ENCODE results near the gene CTNNBIP1.
"Not testable (repeated sequence)": the region's sequence is repeated elsewhere in the genome, so short reads cannot be mapped to it uniquely, and the experiment has no call there.

The CTNNBIP1 gene, protein sequence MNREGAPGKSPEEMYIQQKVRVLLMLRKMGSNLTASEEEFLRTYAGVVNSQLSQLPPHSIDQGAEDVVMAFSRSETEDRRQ

DNA sequence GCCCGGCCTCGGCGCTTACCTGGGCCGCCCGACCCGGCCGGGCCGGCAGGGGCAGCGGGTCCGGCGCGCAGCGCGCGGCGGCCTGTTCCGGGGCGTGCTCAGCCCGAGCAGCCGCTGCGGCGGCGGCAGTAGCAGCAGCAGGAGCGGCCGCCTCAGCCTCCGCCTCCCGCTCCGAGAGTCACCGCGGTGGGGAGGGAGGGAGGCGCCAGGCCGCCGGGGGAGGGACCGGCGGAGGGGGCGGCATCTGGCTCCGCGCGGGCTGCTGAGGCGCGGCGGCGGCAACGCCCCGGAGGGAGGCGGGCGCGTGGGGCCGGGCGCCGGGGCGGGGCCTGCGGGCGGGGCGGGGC is at the start of gene CTNNBIP1:
Gene CTNNBIP1 (minus strand): TSS at position 194 of the 347 bp plus-strand sequence. CDS start 38,205 bp downstream, outside the sequence.
- Mint-ChIP-seq H3K9me3 (no peaks in the 10 kb centered on the region), H3K4me1 (ENCODE audit: low read depth) (peaks cover 26% of the 10 kb centered on the region), H3K4me3 (peak within 1 kb of the TSS; percentile 98), H3K36me3 (ENCODE audit: low read depth) (no peaks in the 10 kb centered on the region), H3K27ac (peak within 1 kb of the TSS; percentile 96), H3K27me3 (ENCODE audit: low read depth) (no peaks in the 10 kb centered on the region)
- no peak for DNase-seq (ENCODE audit: low spot score)

DNA sequence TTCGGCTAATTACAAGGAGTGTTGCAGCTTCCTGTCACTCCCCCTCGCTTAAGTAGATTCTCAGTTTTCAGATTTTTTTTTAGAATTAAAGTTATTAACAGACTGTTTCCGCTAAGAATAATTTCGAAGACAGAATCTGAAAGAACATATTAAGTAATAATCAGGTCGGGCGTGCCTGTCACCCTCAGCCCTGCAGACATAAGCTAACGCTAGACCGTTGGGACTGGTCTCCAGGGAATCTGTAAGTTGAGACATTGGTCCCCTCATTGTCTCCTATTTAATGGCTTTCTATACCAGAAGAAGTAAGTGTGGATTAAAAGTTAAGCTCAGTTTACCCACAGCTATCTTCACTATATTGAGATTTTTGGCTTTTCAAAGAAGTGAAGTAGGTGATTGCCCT is 47.7 kb upstream of the CTNNBIP1 start:
- no peaks in the 10 kb centered on the region for H3K36me3 Mint-ChIP-seq (ENCODE audit: low read depth)
- no peaks in the 10 kb centered on the region for H3K27me3 Mint-ChIP-seq (ENCODE audit: low read depth)
- no peak for DNase-seq (ENCODE audit: low spot score)
- H3K4me1 Mint-ChIP-seq (ENCODE audit: low read depth): no peaks in the 10 kb centered on the region
- no peak overlapping the region for H3K4me3 Mint-ChIP-seq
- H3K9me3 Mint-ChIP-seq: no peaks in the 10 kb centered on the region
- no peak overlapping the region for H3K27ac Mint-ChIP-seq

DNA sequence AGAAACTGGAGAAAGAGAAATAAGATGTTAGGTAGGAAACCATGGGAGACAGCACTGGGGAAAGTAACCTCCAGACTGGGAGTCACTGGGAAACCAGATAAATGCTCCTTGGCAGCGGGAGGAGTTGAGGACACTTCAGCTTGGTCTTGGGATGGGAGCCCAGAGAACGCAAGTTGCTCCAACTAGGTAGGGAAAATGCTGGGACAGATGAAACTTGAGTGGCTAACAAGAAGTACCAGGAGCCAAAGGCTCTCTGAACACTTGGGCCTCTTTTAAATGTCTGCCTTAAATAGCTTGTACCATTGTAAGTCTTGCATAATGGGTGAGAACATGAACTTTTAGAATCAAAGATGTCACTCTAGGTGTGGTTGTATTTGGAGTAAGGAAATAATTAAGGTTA is 36.2 kb upstream of the CTNNBIP1 start:
- Mint-ChIP-seq H3K4me3 (no peak overlapping the region), H3K27me3 (ENCODE audit: low read depth) (no peaks in the 10 kb centered on the region), H3K27ac (no peak overlapping the region)

DNA sequence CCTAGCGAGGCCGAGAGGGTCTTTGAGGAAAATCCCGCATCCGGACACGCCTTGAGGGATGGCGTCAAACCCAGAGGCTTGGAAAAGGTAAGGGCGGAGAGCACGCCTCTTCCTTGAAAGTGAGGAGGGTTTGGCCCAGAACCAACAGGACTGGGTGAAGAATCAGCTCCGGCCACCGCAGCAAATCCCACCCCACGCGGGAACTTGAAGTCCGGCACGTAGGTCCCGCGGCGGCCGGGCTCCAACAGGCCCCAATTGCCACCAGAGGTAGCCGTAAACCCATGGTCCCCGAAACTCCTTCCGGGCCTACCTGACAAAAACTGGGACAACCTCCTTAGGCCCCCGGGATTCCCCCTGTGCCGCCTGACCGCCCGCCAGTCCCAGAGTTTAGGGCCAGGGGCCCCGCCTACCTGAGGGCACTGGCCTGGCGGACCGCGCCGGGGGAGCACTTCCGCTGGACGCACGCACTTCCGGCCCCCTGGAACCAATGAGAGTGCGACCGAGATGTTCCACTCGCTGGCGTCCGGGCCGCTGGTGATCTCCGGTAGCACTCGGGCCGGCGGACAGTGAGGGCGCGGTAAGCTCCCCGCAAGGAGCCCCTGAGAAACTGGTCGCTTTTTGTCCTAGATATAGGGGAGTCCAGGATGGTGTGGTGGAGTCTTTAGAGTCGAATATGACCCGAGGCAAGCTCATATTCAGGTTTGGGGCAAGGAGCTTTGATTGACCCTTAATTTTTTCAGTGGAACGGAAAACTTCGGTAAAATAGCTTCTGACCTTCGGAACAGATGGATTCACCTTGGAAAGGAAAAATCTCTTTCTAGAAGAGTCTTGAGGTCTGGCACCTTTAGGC is 33.1 kb upstream of the CTNNBIP1 start, which contains the start of the genes LZIC and NMNAT1:
Gene LZIC (minus strand): TSS at position 453 of the 850 bp plus-strand sequence. CDS start 6,772 bp downstream, outside the sequence.
Gene NMNAT1 (plus strand): TSS at position 537 of the 850 bp plus-strand sequence. CDS start 28,599 bp downstream, outside the sequence.
- Mint-ChIP-seq H3K4me3 (peak within 1 kb of the TSS; percentile 99), H3K9me3 (no peaks in the 10 kb centered on the region), H3K36me3 (ENCODE audit: low read depth) (peaks cover 8% of the 10 kb centered on the region), H3K27ac (peak within 1 kb of the TSS; percentile 96), H3K4me1 (ENCODE audit: low read depth) (peaks cover 11% of the 10 kb centered on the region), H3K27me3 (ENCODE audit: low read depth) (no peaks in the 10 kb centered on the region)
- DNase-seq (ENCODE audit: low spot score): peak; percentile 93

More for the DNA sequence above, 36.2 kb upstream of the CTNNBIP1 start:
- Mint-ChIP-seq H3K36me3 (ENCODE audit: low read depth) (peaks cover 2% of the 10 kb centered on the region), H3K9me3 (no peaks in the 10 kb centered on the region), H3K4me1 (ENCODE audit: low read depth) (peaks cover 16% of the 10 kb centered on the region)
- DNase-seq (ENCODE audit: low spot score): no peak

DNA sequence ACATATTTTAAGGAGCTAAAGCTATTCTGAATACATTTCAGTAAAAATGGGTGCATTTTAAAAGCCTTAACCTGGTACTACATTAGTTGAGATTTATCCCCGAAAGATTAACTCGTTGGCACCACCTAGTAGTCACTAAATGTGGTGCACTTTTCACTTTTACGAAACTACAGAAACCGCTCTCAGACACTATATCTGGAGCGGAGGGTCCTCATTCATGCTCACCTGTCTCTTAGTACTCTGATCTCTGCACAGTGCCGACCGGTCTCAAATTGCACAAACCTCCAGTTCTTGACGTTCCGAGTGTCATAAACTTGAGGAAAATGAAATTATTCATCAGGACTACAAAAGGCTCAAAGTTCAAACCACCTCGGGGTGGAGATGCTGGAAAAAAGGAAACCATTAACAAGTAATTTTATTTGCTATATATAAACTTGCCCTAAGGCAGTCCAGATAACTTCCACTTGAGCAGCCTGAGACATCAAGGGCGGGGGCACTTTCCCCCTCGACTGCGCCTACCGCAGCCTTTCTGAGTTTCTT is 32.4 kb upstream of the CTNNBIP1 start:
- Mint-ChIP-seq H3K9me3 (no peaks in the 10 kb centered on the region), H3K4me1 (ENCODE audit: low read depth) (peaks cover 11% of the 10 kb centered on the region), H3K4me3 (peak overlapping the region; percentile 99), H3K27ac (peak overlapping the region; percentile 96), H3K27me3 (ENCODE audit: low read depth) (no peaks in the 10 kb centered on the region), H3K36me3 (ENCODE audit: low read depth) (peaks cover 8% of the 10 kb centered on the region)
- peak; percentile 18 for DNase-seq (ENCODE audit: low spot score)

DNA sequence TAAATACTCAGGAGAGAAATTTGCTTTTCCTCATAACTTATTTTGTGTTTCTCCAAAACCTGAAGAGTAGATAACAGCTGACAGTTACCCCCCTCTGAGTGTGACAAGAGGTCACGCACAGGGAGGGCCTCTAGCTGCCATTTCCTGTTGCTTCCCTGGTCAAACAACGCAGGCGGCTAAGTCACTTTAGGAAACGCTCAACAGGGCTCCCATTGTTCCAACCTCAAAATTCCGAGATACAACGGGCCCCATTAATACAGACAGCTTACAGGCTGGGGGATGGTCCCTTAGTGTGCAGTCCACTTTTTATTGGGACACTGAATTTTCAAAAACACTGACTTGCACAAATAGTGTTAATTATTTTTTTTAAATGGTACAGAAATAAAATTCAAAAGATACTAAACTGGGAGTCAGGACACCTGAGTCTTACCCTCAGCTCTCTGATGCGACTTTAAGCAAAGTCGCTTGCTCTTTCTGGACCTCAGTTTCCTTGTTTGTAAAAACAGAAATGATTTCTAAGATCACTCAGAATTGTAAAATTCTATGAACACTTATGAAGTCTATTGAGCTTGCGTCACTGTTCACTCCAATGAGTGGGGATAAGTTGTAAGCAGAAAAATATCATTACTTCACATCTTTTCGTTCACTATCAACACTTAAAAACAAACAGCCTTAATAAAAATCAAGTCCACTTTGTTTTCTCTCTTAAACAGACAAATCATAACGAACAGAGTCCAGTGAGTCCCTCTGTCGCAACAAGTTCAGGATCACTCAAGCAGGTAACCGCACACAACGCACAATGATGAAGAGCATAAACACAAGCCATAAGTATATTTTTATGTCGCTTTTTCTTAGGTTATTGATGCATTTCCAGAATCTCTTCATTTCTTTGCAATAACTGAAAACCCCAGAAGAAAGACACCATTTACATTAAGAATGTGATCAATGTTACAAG is 19.6 kb upstream of the CTNNBIP1 start:
- peaks cover 25% of the 10 kb centered on the region for H3K36me3 Mint-ChIP-seq (ENCODE audit: low read depth)
- DNase-seq (ENCODE audit: low spot score): no peak
- no peaks in the 10 kb centered on the region for H3K27me3 Mint-ChIP-seq (ENCODE audit: low read depth)
- H3K4me1 Mint-ChIP-seq (ENCODE audit: low read depth): no peaks in the 10 kb centered on the region
- H3K4me3 Mint-ChIP-seq: no peak overlapping the region
- no peaks in the 10 kb centered on the region for H3K9me3 Mint-ChIP-seq
- no peak overlapping the region for H3K27ac Mint-ChIP-seq

DNA sequence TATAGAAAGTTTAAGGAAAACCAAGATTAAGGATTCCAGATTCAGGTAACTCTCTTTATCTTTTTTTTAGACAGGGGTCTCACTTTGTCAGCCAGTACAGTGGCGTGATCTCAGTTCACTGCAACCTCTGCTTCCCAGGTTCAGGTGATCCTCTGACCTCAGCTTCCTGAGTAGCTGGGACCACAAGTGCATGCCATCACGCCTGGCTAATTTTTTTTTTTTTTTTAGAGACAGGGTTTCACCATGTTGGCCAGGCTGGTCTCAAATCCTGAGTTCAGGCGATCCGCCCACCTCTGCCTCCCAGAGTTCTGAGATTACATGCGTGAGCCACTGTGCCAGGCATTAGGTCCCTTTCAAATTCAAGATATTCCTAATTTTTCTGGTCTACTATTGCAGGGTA is 17.2 kb upstream of the CTNNBIP1 start:
- H3K4me1 Mint-ChIP-seq (ENCODE audit: low read depth): no peaks in the 10 kb centered on the region
- H3K9me3 Mint-ChIP-seq: no peaks in the 10 kb centered on the region
- no peak overlapping the region for H3K27ac Mint-ChIP-seq

DNA sequence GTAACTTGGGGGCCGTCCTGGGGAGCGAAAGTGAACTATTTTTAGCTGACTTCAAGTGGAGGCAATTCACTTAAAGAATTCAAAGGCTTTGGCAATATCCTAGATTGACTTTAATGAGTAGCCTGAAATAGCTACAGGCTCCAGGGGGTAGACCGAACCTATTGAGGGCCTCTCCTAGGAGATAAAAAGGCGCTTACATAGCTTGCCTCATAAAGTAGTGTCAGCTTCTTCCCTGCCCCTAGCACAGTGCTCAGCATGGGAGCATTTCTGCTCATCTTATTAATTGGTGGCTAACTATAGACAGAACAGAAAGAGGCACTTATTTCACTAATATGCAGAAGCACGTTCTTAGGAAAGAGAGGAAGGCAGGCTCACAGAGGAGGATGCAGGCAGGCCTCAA is 12.3 kb upstream of the CTNNBIP1 start:
- Mint-ChIP-seq H3K27me3 (ENCODE audit: low read depth) (no peaks in the 10 kb centered on the region), H3K27ac (no peak overlapping the region), H3K36me3 (ENCODE audit: low read depth) (peaks cover 1% of the 10 kb centered on the region), H3K4me1 (ENCODE audit: low read depth) (no peaks in the 10 kb centered on the region), H3K4me3 (no peak overlapping the region), H3K9me3 (no peaks in the 10 kb centered on the region)
- DNase-seq (ENCODE audit: low spot score): no peak

More for the DNA sequence above, 17.2 kb upstream of the CTNNBIP1 start:
- Mint-ChIP-seq H3K27me3 (ENCODE audit: low read depth) (no peaks in the 10 kb centered on the region), H3K36me3 (ENCODE audit: low read depth) (peaks cover 15% of the 10 kb centered on the region), H3K4me3 (no peak overlapping the region)
- DNase-seq (ENCODE audit: low spot score): no peak

DNA sequence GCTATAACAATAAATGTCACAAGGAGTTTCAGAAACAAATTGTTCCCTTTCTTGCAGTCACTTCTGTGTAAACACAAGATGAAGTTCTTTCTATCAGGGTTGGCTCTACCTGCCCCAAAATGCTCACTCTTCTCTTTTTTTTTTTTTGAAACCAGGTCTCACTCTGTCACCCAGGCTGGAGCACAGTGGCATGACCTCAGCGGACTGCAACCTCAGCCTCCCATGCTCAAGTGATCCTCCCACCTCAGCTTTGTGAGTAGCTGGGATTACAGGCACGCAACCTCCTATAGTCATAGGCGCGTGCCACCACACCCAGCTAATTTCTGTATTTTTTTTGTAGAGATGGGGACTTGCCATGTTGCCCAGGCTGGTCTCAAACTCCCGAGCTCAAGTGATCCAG is 10.5 kb upstream of the CTNNBIP1 start:
- no peak overlapping the region for H3K27ac Mint-ChIP-seq
- no peaks in the 10 kb centered on the region for H3K4me1 Mint-ChIP-seq (ENCODE audit: low read depth)
- no peaks in the 10 kb centered on the region for H3K27me3 Mint-ChIP-seq (ENCODE audit: low read depth)
- no peak for DNase-seq (ENCODE audit: low spot score)
- no peak overlapping the region for H3K4me3 Mint-ChIP-seq
- H3K9me3 Mint-ChIP-seq: no peaks in the 10 kb centered on the region
- H3K36me3 Mint-ChIP-seq (ENCODE audit: low read depth): no peaks in the 10 kb centered on the region

DNA sequence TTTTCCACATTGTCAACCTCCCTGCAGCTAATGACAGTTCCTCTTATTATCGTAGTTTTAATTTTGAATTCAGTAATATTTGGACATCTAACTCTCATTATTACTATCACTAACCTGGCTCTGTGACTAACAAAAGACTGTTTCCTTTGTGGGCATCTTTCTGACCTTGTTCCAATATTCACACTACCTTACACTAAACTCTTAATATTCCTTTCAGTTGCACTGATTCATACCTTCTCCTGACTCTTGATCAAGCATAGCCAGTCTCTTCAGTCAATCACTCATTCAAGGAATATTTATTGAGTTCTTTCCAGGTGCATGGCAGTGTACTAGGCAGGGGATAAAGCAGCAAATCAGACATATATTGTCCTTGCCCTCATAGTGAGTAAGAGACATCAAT is 7.8 kb upstream of the CTNNBIP1 start:
- H3K27ac Mint-ChIP-seq: no peak overlapping the region
- no peaks in the 10 kb centered on the region for H3K36me3 Mint-ChIP-seq (ENCODE audit: low read depth)
- no peaks in the 10 kb centered on the region for H3K27me3 Mint-ChIP-seq (ENCODE audit: low read depth)
- DNase-seq (ENCODE audit: low spot score): no peak
- no peaks in the 10 kb centered on the region for H3K9me3 Mint-ChIP-seq
- no peaks in the 10 kb centered on the region for H3K4me1 Mint-ChIP-seq (ENCODE audit: low read depth)
- no peak overlapping the region for H3K4me3 Mint-ChIP-seq

DNA sequence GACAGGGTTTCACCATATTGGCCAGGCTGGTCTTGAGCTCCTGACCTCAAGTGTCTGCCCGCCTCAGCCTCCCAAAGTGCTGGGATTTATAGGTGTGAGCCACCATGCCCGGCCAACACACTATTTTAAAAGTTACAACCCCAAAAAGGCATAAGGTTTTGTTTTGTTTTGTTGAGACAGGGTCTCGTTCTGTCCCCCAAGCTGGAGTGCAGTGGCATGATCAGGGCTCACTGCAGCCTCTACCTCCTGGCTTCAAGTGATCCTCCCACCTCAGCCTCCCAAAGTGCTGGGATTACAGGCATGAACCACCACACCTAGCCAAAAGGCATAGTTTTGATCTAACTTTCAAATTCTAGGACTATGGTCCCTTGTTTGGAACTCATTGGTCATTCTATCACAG is 7.4 kb upstream of the CTNNBIP1 start:
- not testable (repeated sequence) for H3K4me1 Mint-ChIP-seq (ENCODE audit: low read depth); H3K27me3 Mint-ChIP-seq (ENCODE audit: low read depth); H3K4me3 Mint-ChIP-seq; DNase-seq (ENCODE audit: low spot score); H3K36me3 Mint-ChIP-seq (ENCODE audit: low read depth); H3K9me3 Mint-ChIP-seq; H3K27ac Mint-ChIP-seq

DNA sequence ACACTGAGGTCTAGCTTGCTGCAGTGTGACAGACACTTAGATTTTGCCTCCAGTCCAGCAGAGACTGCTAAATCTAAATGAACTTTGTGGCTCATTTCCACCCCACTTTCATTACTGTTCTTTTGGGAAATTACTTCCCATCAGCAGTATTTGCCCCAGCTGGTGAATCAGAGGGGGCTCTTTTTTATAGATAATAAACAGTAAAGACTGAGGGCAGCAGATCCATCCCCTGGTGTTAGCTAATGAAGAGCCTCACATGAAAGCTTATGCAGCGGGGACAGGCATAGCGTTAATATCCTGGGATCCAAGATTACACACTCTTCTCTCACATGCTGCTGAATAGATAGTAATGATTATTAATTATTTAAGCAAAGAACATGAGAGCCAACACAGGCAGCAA is 6.4 kb upstream of the CTNNBIP1 start:
- DNase-seq (ENCODE audit: low spot score): no peak
- Mint-ChIP-seq H3K27me3 (ENCODE audit: low read depth) (no peaks in the 10 kb centered on the region), H3K4me3 (no peak overlapping the region), H3K4me1 (ENCODE audit: low read depth) (peaks cover 4% of the 10 kb centered on the region), H3K27ac (no peak overlapping the region), H3K9me3 (no peaks in the 10 kb centered on the region), H3K36me3 (ENCODE audit: low read depth) (no peaks in the 10 kb centered on the region)

DNA sequence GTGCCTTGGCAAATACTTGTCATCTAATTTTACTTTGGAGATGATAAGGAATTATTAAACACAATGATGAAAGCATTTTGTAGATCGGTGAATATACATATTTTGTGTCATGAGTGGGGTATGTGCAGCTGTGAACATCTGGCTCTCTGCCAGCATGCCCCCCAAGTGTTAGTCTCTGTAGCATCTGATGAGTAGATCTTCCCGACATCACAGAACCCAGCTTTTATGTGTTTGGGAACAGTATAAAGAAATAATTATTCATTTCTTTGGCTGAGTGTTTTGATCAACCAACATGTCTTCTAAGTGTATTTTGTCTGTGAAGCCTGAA is 4.5 kb upstream of the CTNNBIP1 start:
- H3K4me3 Mint-ChIP-seq: no peak overlapping the region
- no peak for DNase-seq (ENCODE audit: low spot score)
- no peaks in the 10 kb centered on the region for H3K36me3 Mint-ChIP-seq (ENCODE audit: low read depth)
- no peaks in the 10 kb centered on the region for H3K27me3 Mint-ChIP-seq (ENCODE audit: low read depth)
- no peaks in the 10 kb centered on the region for H3K9me3 Mint-ChIP-seq
- H3K4me1 Mint-ChIP-seq (ENCODE audit: low read depth): peaks cover 10% of the 10 kb centered on the region
- H3K27ac Mint-ChIP-seq: no peak overlapping the region

Data from T-helper 2 cell treated with Interferon-gamma antibody and Interleukin-4, amounts not matched to agents 5 μg/mL and 100 μg/mL, for 36 hours (primary cell).